Prostate gland (tissue), 2 donors: ENCODE data around the gene CDK14. TPM values are rescaled to one million over a fixed set of nuclear protein-coding genes. Genes with fewer than 3 reads are reported as not detected.
"Not testable (repeated sequence)": the region's sequence is repeated elsewhere in the genome, so short reads cannot be mapped to it uniquely, and the experiment has no call there.

Source experiments
- DNase-seq: peaks from one replicate; pipeline ENCODE4 v3.0.0-alpha.2; 2019; ENCODE audit warnings: low spot score
- H3K27ac ChIP-seq, 2 donors: fragments of 200-600 bp; sonication (generic); 2 replicates each; pipeline ENCODE4 v1.5.1; 2017 to 2019
- H3K27me3 ChIP-seq: fragments of 200-600 bp; sonication (generic); replicated peaks from 2 replicates; pipeline ENCODE4 v1.5.1; 2019; ENCODE audit not compliant: insufficient read depth
- H3K36me3 ChIP-seq, 2 donors: fragments of 200-600 bp; sonication (generic); 1 replicate in 1 of 2; 2 replicates in 1 of 2; pipeline versions ENCODE4 v1.5.1 to v1.8.1; 2017 to 2019
- H3K4me1 ChIP-seq: fragments of 200-600 bp; sonication (generic); replicated peaks from 2 replicates; pipeline ENCODE4 v1.5.1; 2019
- H3K4me3 ChIP-seq, 2 donors: fragments of 200-600 bp; sonication (generic); 2 replicates each; pipeline ENCODE4 v1.5.1; 2017 to 2019
- H3K9me3 ChIP-seq: fragments of 200-600 bp; sonication (generic); 2 replicates; pipeline ENCODE4 v1.5.1; 2017
- CTCF ChIP-seq, 4 experiments: fragments of 200-600 bp in 2 of 4; fragments of 450-650 bp in 2 of 4; sonication (generic) in 2 of 4; IDR thresholded peaks; 1 replicate in 3 of 4; 2 replicates in 1 of 4; pipeline ENCODE4 v1.5.1; 2016 to 2019; ENCODE audit warnings: antibody characterized with exemption in 4 of 4, mild to moderate bottlenecking in 2 of 4, moderate library complexity in 2 of 4
- POLR2A ChIP-seq: fragments of 450-650 bp; IDR thresholded peaks from one replicate; pipeline ENCODE4 v1.6.1; 2016; ENCODE audit warnings: antibody characterized with exemption, mild to moderate bottlenecking
- POLR2AphosphoS5 ChIP-seq: sonication (generic); formaldehyde crosslinking; IDR thresholded peaks from one replicate; pipeline ENCODE4 v1.6.1; 2017; ENCODE audit warnings: antibody characterized with exemption
- WGBS: methylation state at CpG from one replicate; pipeline ENCODE4 v1.1.5; 2018; 5-methylcytosine and 5-hydroxymethylcytosine counted together
- intact Hi-C: fragments of 100-400 bp; cut with DNase I; formaldehyde crosslinking; loops from one replicate; pipeline ENCODE4 v1.14.2; 2022
- total RNA-seq, 2 donors: library from RNA; depleted of rRNA; stranded (reverse); fragments of >200 nt; gene quantifications; one replicate each; pipeline ENCODE4 v1.1.0, GENCODE V29; 2016

CDK14 gene
- total RNA-seq, 2 donors from 2014 or later, result 13.7 to 20.7 TPM

- TF ChIP-seq CTCF (IDR thresholded peaks at IDR 0.05) (no peak), POLR2AphosphoS5 (no peak)
- no peaks in the 10 kb centered on the region for H3K36me3 ChIP-seq
- DNase-seq, result no peak
- H3K27ac ChIP-seq, result no peak overlapping the region
- intact Hi-C loops, result no loop called here
- no peaks in the 10 kb centered on the region for H3K4me1 ChIP-seq
- no peaks in the 10 kb centered on the region for H3K27me3 ChIP-seq
- no peak overlapping the region for H3K4me3 ChIP-seq
- WGBS, result 84% methylated on average over 3 of the region's 3 CpGs
- H3K9me3 ChIP-seq, result no peaks in the 10 kb centered on the region
These were observed 158.9 kb downstream of the CDK14 start for GRCh38 chr7:90755041-90755440.

- H3K9me3 ChIP-seq, result no peaks in the 10 kb centered on the region
- H3K27ac ChIP-seq, result no peak overlapping the region
- no peak overlapping the region for H3K4me3 ChIP-seq
- no peak for DNase-seq
- intact Hi-C loops, result no loop called here
- WGBS, result 80% methylated on average over 1 of the region's 1 CpG
- no peaks in the 10 kb centered on the region for H3K27me3 ChIP-seq
- H3K36me3 ChIP-seq, result no peaks in the 10 kb centered on the region
- TF ChIP-seq POLR2AphosphoS5 (no peak), CTCF (IDR thresholded peaks at IDR 0.05) (no peak), POLR2A (no peak)
- H3K4me1 ChIP-seq, result no peaks in the 10 kb centered on the region
These were observed 160.2 kb downstream of the CDK14 start for GRCh38 chr7:90756366-90756765.

- H3K27me3 ChIP-seq, H3K4me1 ChIP-seq, H3K36me3 ChIP-seq, H3K9me3 ChIP-seq, intact Hi-C loops, H3K4me3 ChIP-seq, DNase-seq, H3K27ac ChIP-seq: not testable (repeated sequence)
- WGBS, result 94% methylated on average over 9 of the region's 9 CpGs
These were observed 161.4 kb downstream of the CDK14 start for GRCh38 chr7:90757565-90757950.

GRCh38 chr7:90758933-90759562, 162.9 kb downstream of the CDK14 start:
- no peak for DNase-seq
- TF ChIP-seq CTCF (IDR thresholded peaks at IDR 0.05) (no peak), POLR2AphosphoS5 (no peak), POLR2A (no peak)
- no peaks in the 10 kb centered on the region for H3K36me3 ChIP-seq
- intact Hi-C loops, result no loop called here
- no peaks in the 10 kb centered on the region for H3K4me1 ChIP-seq
- H3K4me3 ChIP-seq, result no peak overlapping the region
- H3K9me3 ChIP-seq, result no peaks in the 10 kb centered on the region
- WGBS, result 76% methylated on average over 6 of the region's 6 CpGs
- no peaks in the 10 kb centered on the region for H3K27me3 ChIP-seq
- no peak overlapping the region for H3K27ac ChIP-seq

GRCh38 chr7:90759710-90760109, 163.6 kb downstream of the CDK14 start:
- intact Hi-C loops, result no loop called here
- DNase-seq, result no peak
- H3K27me3 ChIP-seq, result no peaks in the 10 kb centered on the region
- H3K36me3 ChIP-seq, result no peaks in the 10 kb centered on the region
- H3K4me1 ChIP-seq, result no peaks in the 10 kb centered on the region
- H3K9me3 ChIP-seq, result no peaks in the 10 kb centered on the region
- no peak overlapping the region for H3K27ac ChIP-seq
- no peak for TF ChIP-seq CTCF (IDR thresholded peaks at IDR 0.05)
- H3K4me3 ChIP-seq, result no peak overlapping the region
